GM10847 (cell line): ENCODE measurements around the gene RASGRF2.

Experiments
- POLR2A ChIP-seq: IDR thresholded peaks from 2 replicates; pipeline ENCODE4 v1.6.1; 2011; ENCODE audit not compliant: insufficient read length; ENCODE audit errors: extremely low read depth

RASGRF2 gene

DNA sequence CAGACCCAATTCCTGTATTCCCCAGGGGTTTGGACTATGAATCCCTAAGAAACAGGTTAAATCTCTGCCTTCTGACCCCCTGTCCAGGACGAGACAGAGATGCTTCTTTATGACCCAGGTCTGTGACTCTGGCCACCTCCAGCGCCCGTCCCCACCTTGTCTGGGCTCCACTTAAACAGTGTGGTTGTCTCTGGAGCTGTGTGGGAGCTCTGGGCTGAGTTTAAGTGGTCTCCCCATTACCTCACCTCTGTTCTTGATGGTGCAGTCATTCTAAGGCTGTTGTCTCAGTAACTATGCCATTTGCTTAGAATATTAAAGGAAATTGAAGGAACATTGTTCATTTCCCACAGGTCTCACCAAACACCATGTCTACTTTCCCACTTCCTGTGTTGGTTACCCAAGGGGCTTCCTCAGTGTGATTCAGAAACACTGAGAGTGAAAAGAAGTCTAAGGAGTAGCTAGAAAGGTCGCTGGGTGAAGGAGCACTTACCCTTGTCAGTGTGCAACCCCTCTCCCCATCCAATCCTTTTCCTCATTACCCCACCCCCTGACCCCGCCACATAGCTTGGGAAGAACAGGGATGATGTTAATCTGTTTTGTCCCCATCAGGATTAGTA, 145.2 kb downstream of the RASGRF2 start:
- TF ChIP-seq POLR2A = no peak

DNA sequence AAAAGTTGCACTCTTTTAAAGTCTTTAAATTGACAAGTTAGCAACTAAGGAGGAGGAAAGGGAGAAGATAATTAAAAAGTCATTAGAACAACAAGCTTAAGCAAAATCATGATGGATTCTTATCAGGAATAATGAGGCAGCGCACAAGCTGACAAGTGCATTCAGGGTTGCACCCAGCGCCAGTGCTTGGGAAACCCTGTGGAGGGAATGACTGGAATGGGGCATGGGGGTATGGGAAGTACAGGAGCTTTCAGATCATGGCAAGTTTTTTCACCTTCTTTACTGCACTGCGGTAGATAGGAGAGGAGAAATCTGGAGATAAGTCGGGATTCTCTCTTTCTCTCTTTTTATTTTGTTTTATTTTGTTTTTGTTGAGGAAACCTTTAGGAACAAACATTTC, 155.1 kb downstream of the RASGRF2 start:
- no peak for TF ChIP-seq POLR2A

DNA sequence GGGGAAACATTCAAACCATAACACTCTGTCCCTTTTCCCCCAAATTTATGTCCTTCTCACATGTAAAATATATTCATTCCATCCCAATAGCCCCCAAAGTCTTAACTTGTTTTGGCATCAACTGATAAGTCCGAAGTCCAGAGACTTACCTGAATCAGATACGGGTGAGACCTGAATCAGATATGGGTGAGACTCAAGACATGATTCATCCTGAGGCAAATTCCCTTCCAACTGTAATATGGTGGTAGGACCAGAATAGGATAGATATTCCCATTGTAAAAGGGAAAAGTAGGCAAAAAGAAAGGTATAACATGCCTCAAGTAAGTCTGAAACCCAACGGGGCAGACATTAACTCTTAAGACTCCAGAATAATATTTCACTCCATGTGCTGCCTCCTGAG, 157.4 kb downstream of the RASGRF2 start:
- TF ChIP-seq POLR2A = no peak

DNA sequence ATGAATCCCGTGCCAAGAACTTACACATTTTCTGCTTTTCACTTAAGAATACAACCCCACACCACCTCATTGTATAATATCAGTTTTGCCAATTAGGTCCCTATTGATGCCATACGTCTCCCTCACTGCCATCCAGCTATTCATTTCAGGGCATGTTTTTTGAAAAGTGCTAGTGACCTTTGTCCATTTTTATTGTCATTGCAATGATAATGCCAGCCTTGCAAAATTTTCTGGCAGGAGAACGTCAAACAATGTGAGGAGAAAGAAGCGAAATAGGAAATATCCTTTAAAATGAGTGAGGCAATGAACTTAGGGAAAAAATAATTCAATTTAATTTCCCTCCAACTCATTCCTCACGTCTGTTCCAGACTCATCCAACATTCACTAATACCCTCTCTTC, 161.1 kb downstream of the RASGRF2 start:
- TF ChIP-seq POLR2A = no peak

DNA sequence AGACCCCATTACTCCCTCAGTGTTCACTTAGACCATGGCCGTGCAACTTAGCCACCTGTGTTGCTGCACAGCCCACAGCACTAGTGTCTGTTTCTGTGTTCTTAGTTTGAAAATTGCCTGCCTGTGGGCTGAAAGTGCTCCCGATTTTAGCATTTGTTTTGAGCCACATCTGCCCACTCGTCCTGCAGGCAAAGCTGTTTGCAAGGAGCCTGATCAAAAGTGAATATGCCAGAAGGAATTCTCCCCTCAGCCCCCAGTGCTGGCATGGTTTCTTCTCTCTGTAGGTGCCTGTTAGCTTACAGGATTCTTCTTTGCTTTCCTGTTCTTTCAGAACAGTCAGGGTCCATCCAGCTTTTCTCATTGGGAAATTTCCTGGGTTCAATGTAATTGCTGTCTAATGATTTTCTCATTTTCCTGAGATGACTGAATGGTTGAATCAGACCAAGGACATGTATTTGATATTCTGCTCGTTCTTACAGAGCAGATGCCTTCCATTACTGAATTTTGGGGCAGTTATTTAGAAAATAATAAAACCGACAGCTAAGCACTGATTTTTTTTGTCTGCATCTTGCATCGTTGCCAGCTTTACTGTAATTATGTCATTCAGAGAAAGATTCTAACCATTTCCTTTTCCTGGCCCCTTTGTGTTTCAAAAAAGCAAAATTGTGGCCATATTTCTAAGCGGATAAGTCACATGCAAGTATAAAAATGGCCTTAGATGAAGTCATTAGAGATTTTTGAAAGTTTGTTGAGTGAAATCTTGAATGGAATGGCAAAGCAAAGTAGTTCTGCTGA, 161.9 kb downstream of the RASGRF2 start:
- no peak for TF ChIP-seq POLR2A

DNA sequence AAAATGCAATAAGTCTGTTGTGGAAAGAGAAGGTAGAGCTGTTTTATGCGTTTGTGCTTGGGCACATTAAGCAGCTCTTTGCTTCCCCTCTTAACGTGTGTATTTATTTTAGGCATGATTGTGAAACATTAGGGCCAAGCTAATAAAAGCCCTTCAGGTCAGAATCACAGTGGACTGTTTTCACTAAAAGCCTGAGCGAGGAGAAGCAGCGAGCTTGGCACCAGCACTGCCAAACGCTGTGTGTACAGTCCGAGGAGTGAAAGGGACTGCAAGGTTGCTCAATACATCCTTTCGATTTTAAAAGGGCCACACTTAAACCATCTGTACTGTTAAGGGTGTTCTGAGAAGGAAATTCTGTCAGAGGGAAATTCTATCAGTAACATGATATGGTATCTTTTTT, 165.8 kb downstream of the RASGRF2 start:
- TF ChIP-seq POLR2A = no peak

DNA sequence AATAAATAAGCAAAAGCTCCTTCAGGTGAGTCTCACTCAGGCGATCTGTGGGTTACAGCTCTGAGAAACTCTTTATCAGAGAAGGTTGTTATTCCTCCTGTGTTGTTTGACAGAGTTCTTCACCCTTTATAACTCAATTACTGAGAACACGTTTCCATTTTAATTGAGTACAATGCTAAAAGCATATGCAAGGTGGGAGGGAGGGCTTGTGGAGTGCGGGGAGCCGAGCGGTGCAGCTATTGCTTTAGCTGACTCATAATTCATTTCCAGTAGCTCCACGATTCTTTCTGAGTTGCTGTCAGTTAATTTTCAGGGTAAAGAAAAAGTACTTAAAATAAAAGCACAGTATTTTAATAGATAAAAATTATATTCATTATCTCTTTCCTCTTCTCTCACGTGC, 168.3 kb downstream of the RASGRF2 start:
- TF ChIP-seq POLR2A = no peak

DNA sequence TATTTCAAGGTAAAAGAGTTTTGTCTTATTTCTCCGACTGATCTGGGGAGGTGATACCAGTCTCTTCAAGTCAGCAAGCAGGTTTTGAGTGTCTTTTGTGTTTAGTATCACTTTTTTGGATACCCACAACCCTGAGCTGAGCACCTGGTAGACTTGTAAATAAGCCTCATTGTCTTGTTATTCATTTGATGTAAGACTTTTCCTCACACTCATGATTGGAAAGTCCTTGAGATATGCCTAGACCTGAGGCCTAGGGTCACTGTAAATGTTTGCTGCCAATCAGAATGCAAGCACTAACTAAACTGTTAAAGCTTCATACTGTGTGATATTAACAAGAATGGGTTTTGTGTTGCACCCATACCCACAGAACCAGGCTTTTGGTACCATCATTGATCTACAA, 172.2 kb downstream of the RASGRF2 start:
- TF ChIP-seq POLR2A = no peak

DNA sequence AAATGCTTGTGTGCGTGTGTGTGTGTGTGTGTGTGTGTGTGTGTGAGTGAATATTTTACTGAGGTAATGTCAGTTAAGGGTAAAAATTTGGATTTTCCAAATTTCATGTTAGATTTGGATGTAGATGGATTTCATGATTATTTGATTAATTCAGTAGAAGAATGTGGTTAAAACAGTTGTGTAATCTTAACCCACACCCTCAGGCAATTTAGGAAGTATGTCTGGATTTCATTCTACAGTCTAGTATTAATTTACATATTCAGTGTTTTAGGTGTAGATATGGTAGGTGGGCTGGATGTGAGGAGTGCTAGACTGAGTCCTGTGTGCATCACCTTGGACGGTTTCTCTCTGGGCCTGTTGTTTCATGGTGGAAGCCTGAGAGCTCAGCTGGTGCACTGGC, 173.9 kb downstream of the RASGRF2 start:
- no peak for TF ChIP-seq POLR2A

DNA sequence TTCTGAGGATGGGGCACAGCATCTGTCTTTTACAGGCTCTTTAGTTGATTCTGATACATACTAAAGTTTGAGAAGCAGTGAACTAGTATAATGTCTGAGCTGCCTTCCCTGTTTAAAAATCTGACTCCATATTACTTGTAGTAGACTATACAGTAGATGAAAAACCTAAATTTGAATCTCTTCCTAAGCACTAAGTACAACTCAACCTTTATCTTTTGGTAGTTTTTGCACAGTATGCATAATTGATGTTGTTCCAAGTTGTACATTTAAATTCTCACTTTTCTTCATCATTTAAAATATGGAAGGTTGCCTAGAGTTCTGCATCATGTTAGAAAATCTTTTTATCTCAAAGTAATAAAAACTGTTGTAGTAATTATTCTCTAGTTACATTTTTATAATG, 174.4 kb downstream of the RASGRF2 start:
- no peak for TF ChIP-seq POLR2A

DNA sequence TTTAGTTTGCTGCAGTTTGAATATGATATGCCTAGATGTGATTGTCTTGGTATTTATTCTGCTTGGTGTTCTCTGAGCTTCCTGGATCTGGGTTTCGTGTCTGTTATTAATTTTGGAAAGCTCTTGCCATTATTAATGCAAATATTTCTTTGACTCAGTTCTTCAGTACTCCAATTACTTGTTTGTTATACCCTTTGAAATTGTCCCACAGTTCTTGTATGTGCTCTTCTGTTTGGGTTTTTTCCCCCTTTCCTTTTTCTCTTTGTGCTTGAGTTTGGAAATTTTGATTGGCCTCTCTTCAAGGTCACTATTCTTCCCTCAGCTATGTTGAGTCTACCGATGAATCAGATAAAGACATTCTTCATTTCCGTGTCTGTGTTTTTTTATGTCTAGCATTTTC, 176.4 kb downstream of the RASGRF2 start:
- TF ChIP-seq POLR2A = no peak

DNA sequence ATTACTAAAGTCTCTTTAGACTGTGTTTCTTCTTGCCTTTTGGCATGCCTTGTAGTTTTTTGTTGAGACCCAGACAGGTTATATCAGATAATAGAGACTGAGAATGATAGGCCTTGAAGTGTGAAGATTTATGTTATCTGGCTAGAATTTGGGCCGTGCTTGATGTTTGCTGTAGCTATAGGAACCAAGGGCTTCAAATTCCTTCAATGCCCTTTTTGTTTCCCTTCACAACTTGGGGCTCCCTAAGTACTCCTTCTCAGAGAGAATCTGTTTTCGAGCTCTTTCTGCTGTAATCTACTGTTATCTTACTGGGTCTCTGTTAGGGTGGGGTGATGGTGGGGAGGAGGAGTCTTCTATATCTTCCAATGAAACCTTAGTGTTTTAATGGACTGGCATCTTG, 177.7 kb downstream of the RASGRF2 start:
- no peak for TF ChIP-seq POLR2A

DNA sequence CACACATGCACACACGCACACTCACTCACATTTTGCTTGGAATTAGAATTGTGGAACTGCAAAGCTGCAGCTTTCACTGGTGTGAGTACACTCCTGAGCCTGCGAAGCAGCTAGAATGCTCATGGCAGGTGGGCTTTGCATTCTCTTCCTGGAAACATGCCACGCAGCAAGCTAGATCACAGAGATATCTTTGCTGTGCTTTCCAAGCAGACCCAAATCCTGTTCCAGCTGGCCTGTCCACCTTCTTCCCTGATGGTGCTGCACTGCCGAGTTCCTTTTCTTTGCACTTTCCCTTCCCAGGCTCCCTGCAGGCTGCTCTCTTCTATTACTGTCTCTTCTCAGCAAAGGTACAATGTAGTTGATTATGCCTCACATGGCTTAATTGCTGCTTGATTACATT, 180.3 kb downstream of the RASGRF2 start:
- no peak for TF ChIP-seq POLR2A

DNA sequence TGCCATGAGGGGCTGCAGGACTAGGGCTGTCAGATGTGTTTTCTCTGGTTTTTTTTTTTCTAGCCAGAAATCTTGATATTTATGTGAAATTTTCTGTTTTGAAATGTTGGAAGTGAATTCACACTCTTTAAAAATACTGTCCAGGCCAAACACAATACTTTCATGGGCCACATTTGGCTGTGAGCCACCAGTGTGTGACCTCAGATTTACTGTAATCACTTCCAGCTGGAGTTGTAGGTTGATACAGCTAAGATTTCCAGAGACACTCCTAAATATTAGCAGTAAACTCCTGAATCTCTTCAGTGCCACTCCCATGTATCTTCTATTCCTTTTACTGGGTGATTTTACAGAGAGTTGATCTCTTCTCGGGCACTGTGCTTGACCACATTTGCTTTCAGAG, 180.8 kb downstream of the RASGRF2 start:
- TF ChIP-seq POLR2A = no peak

DNA sequence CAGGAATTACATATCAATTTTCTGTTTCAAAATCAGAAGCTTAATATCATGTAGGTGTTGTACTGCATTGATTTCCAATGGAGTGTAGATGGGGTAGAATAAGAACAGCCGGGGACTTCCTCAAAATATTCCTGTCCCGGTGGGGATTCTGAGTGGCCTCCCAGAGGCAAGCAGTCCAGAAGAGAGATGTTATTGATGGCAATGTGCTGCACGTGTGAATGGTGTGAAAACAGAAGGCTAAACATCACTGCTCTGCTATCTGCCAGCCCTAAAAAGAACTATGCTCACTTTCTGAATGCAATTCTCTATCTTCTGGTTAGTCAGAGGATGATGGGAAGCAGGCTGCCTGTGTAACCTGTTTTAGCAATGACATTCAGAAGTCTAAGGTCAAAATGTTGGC, 181.9 kb downstream of the RASGRF2 start:
- no peak for TF ChIP-seq POLR2A

DNA sequence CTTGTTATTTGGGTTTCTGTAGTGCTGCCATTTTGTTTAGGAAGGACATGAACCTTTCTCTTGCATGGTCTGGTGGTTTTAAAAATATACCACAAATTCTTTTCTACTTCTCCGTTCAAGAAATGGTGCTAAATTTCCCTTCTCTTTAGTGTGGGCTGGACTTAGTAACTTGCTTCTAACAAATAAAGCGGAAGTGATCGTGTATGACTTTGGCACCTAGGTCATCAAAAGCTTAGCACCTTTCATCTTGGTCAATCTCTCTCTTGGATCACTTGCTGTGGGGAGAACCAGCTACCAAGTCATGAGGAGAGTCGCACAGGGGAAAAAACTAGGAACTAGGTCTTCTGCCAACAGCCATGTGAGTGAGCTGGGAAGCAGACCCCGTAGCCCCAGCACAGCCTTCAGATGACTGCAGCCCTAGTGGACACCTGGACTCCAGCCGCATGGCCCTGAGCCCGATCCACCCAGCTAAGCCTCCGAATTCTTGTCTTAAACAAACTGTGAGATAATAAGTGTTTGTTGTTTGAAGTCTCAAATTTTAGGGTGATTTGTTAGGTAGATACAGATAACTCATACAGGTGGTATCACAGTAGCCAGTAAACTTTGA, 185.3 kb downstream of the RASGRF2 start:
- no peak for TF ChIP-seq POLR2A
